ENCODE data around the gene TMEM212.

- TF ChIP-seq ZBTB33 (CRISPR knock-in tag; IDR thresholded peaks at IDR 0.05) = no peak
- TF ChIP-seq MXI1 (IDR thresholded peaks at IDR 0.05; ENCODE audit: low read depth, low read length) = no peak
- TF ChIP-seq ZNF165 (CRISPR knock-in tag; IDR thresholded peaks at IDR 0.05; ENCODE audit: borderline replicate concordance) = no peak
These were observed 8.5 kb downstream of the TMEM212 start for GRCh38 chr3:171851660-171852058.
